ENCODE measurements around the gene RNF39.
A peak's percentile ranks its signal among the peaks of the same experiment; 100 is the strongest.
"Not testable (repeated sequence)": the region's sequence is repeated elsewhere in the genome, so short reads cannot be mapped to it uniquely, and the experiment has no call there.

The RNF39 gene

DNA sequence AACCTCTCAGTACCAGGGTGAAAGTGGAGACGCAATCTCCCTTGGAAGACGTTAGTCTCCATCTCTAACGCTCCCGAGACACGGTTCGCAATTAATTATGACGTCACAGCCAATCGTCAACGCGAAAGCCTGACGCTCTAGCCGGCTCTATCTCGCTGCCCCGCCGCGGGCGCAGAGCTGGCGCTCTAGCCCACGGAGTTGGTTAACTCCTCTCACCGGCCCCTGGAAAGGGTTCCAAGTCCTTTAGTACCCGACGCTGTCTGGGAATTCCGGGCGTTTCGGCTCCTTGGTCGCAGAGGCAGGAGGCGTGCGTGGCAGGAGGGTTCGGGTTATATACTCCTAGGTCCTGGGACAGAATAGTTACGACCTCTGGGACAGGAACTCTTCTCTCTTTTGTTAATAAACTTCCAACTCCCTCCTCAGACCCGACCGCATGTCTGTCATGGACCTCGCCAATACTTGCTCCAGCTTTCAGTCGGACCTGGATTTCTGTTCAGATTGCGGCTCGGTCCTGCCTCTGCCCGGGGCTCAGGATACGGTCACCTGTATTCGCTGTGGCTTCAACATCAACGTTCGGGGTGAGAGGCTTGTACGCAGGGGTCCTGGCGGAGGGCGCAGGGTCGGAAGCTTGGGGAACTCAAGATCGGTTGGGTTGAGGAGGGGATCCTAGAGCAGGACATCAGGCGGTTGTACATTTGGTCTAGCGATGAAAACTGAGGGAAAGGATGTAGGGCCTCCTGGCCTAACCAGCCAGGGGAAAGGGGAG is 14.3 kb downstream of the RNF39 start, which contains the start of gene POLR1H:
TSS of gene POLR1H (plus strand) at position 174 of the 766 bp plus-strand sequence. CDS start at position 434, 260 bp downstream.
- DNase-seq: peak; percentile 87

DNA sequence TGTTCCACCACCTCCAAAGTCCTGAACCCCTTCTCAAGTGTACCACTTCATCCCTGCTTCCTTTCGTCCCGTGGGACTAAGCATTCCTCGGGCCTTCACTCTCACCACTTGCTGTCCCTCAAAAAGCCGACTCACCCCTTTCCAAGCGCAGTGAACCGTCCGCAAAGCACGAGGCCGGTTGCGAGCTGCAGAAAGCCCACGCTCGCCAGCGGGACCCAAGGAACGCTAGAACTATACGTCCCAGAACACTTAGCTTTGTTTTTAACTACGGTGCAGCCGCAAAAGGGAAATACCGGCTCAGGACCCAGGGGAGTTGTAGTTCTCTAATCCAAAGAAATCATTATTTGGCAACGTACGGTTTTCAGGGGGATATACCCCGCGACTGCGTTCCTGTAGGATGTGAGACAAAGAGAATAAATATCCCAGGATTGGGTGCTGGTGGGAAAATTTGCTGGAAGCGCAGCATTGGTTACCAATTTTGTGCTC is 14.9 kb downstream of the RNF39 start:
- DNase-seq: peak; percentile 53

GRCh38 chr6:30055513-30055912 is 20.1 kb downstream of the RNF39 start:
- no peak for DNase-seq

DNA sequence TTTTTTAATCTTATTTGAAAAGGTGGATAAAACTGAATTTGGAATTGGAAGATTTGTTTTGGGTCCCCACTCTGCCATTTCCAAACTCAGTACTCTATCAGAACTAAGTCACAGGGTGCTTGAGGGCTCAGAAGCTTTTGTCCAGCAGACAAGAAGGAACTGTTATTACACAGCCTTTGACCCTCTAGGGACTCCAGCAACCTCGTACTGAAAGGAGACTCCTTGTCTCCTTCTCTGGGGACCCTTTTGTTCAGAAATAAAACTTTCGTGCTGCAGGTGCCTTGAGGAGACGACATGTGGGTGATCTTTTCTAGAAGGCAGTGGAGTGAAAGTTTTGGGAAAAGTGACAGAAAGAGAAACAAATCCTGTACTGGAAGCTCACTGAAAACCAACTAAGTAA is 21.9 kb downstream of the RNF39 start:
- DNase-seq: no peak

- no peak for DNase-seq
Observed at GRCh38 chr6:30047220-30047619, 28.3 kb downstream of the RNF39 start.

DNA sequence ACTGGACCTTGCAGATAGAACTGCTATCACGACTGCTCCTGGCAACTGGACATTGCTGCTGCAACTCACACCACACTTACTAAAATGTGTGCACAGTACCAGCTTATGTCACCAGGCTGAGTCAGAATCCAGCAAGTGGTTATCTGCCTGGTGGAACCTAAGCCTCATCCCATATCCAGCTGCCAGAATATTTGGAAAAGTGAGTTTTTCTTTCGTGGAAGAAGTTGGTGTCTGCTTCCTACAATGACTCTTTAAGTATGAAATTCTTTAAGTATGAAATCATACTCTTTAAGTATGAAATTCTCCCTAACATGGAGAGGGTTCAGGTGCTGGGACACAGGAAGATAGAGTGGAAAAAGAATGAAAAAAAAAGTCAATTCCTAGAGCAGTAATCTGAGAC is 30.9 kb downstream of the RNF39 start:
- no peak for DNase-seq

DNA sequence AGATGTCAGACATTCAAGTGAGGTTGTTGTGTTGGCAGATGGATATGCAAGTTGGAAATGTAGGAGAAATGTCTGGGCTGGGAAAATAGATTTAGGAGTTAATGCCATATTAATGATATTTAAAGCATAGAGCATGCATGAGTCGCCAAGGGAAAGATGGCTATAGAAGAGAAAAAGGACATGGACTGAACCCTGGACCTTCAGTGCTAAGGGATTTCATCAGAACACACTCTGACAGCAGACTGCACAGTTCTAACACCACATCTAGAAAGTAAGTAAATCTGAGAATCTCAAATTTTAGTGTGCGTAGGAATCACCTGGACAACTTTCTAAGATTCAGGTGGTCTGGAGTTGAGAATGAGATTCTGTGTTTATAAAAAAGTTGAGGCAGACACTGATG is 31.8 kb downstream of the RNF39 start:
- no peak for DNase-seq

DNA sequence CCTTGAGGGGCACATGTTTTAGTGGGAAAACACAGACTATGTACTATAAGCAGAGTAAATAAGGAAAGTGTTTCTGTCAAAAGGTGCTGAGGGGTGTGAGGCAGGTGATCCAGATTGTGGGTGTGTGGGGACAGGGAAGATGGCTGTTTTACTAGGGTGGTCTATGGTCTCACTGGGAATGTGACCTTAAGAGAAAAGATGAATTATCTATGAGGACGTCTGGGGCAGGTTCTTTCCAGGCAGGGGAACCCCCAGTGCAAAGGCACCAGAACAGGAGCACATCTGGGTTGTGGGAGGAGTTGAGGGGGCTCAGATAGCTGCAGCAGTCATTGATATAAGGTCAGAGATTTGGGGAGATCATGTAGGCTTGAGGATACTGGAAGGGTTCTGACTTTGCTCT is 32.7 kb downstream of the RNF39 start:
- DNase-seq: no peak

- no peak for DNase-seq
Observed at GRCh38 chr6:30042476-30042875, 33.1 kb downstream of the RNF39 start.

DNA sequence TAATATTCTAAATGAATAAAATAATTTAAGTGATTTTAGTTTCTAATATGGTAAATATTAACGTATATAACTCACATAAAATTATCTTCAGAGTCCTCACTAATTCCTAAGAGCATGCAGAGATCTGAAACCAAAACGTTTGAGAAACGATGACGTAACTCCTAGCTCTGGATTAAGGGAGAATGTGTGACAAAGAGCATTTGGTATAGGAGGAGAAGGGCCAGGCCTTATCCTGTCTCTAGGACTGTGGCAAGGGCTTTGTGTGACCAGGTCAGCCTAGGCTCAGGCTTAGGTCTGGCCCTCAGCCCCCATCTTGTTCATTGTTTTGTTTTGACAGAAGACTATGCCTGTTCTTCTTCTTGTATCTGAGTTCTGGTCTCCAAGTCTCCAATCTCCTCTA is 33.7 kb downstream of the RNF39 start:
- DNase-seq: no peak

DNA sequence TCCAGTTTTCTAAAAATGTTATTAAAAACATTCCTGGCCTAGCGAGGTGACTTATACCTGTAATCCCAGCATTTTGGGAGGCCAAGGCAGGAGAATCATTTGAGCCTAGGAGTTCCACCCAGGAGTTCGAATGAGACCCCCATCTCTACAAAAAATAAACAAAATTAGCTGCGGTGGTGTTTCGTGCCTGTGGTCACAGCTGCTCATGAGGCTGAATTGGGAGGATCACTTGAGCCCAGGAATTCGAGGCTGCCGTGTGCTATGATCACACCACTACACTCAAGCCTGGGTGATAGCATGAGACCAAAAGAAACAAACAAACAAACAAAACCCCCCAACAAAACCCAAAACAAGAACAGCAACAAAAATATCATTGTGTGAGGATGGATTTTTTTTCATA is 34.3 kb downstream of the RNF39 start:
- no peak for DNase-seq

DNA sequence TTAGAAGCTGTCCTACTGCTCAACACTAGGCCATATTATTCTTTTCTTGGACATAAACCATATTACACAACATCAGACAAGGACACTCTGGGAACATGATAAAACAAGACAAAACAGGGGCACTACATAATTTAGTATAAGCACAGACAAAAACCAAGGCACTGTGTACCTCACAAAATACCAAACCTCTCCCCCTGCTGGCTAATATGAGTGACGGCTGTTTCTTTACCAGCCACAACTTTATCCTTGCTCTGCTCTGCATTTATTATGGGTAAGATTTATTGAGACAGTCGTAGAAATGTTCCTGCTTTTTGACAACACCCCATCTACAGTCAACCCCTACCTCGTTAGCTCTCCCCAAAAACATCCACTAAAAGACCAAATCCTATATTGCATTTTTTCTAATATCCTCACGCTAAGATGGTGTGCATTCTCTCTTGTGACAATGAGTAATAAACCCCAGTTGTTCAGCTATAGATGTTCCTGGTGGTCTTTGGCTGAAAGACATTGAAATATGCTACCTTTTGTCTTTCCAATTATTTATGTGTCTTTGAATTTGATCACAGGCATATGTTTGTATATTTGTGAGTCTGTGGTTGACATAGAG is 38.3 kb downstream of the RNF39 start:
- DNase-seq: no peak

DNA sequence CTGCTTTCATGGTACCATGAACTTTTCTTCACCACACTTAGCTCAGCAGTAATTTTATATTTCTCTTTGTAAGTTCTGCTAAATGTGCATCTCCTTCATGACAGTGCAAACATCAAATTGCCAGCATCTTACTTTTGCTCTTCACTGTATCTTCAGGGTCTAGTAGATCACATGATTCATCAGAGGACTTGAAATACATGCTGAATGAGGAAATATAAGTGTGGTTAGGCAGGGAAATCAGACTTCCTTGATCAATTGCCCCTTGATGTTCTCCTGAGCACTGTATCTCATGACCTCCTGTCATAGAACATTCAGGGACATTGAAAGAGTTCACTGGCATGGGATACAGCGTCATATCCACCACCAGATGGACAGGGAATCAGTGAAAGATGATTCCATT is 39.8 kb downstream of the RNF39 start:
- no peak for DNase-seq

GRCh38 chr6:30033440-30033839 is 42.1 kb downstream of the RNF39 start:
- not testable (repeated sequence) for DNase-seq

GRCh38 chr6:30031381-30031780 is 44.2 kb downstream of the RNF39 start:
- no peak for DNase-seq

DNA sequence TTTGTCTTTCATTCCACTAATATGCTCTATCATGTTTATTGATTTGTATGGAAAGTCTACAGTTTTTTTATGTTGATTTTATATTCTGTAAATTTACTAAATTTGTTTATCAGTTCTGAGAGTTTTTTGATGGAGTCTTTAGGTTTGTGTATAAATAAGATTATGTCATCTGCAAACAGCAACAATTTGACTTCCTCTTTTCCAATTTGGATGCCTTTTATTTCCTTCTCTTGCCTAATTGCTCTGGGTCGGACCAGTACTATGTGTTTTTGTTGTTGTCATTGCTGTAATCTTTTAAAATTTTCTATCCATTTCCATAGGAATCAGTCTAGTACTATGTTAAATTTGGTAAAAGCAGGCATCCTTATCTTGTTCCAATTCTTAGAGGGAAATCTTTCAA is 46.0 kb downstream of the RNF39 start:
- no peak for DNase-seq

GRCh38 chr6:30025186-30025585 is 50.4 kb downstream of the RNF39 start:
- no peak for DNase-seq

GRCh38 chr6:30022712-30023111 is 52.9 kb downstream of the RNF39 start:
- not testable (repeated sequence) for DNase-seq

DNA sequence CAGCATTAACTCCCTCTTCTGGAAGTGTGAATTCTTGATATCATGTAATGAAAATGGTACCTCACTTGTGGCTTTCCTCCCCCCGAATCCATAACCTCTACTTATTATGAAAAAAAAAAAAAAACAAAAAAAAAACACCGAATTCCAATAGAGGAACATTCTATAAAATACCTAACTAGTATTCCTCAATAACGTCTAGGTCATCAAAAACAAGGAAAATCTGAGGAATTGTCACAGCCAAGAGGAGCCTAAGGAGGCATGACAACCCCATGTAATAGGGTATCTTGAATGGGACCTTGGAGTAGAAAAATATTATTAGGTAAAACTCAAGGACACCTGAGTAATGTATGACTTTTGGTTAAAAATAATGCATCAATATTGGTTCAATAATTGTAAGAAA is 53.4 kb downstream of the RNF39 start:
- no peak for DNase-seq

GRCh38 chr6:30020626-30021025 is 54.9 kb downstream of the RNF39 start:
- DNase-seq: no peak

All from stimulated activated CD8-positive, alpha-beta memory T cell treated with anti-CD3 and anti-CD28 coated beads, Interleukin-4, amount 100 ng/mL, for 48 hours (primary cell).